Fibroblast of gingiva (primary cell): ENCODE measurements around the gene WSB2.
"Not testable (repeated sequence)": the region's sequence is repeated elsewhere in the genome, so short reads cannot be mapped to it uniquely, and the experiment has no call there.

Experiments used
- DNase-seq: peaks from one replicate; pipeline ENCODE4 v3.0.0-alpha.2; 2011; ENCODE audit warnings: low read depth

Gene WSB2

GRCh38 chr12:118061011-118061872, at the start of gene WSB2:
Gene WSB2, minus strand, starts transcription at chr12:118061179. Its CDS starts 131 bp downstream, at chr12:118061048.
- DNase-seq: peak; percentile 56

GRCh38 chr12:118109088-118109487, 48.1 kb upstream of the WSB2 start:
- DNase-seq: no peak

- DNase-seq: no peak
Measured at GRCh38 chr12:118107694-118108093, 46.7 kb upstream of the WSB2 start.

- no peak for DNase-seq
Measured at GRCh38 chr12:118107011-118107410, 46.0 kb upstream of the WSB2 start.

GRCh38 chr12:118103601-118104382, 42.8 kb upstream of the WSB2 start, which contains the start of gene VSIG10:
Gene VSIG10, minus strand, starts transcription at chr12:118104011. Its CDS starts 340 bp downstream, at chr12:118103671.
- peak; percentile 76 for DNase-seq

- no peak for DNase-seq
Measured at GRCh38 chr12:118103201-118103600, 42.2 kb upstream of the WSB2 start.

GRCh38 chr12:118102609-118103008, 41.6 kb upstream of the WSB2 start:
- no peak for DNase-seq

GRCh38 chr12:118102070-118102469, 41.1 kb upstream of the WSB2 start:
- no peak for DNase-seq

GRCh38 chr12:118101051-118101450, 40.1 kb upstream of the WSB2 start:
- DNase-seq: no peak

GRCh38 chr12:118098911-118099671, 38.1 kb upstream of the WSB2 start:
- no peak for DNase-seq

- no peak for DNase-seq
Measured at GRCh38 chr12:118098401-118098800, 37.4 kb upstream of the WSB2 start.

- no peak for DNase-seq
Measured at GRCh38 chr12:118094039-118094438, 33.1 kb upstream of the WSB2 start.

- DNase-seq: no peak
Measured at GRCh38 chr12:118089782-118090181, 28.8 kb upstream of the WSB2 start.

GRCh38 chr12:118082161-118082560, 21.2 kb upstream of the WSB2 start:
- no peak for DNase-seq

GRCh38 chr12:118081521-118081920, 20.5 kb upstream of the WSB2 start:
- not testable (repeated sequence) for DNase-seq

GRCh38 chr12:118073768-118074167, 12.8 kb upstream of the WSB2 start:
- no peak for DNase-seq

- DNase-seq: no peak
Measured at GRCh38 chr12:118070650-118071049, 9.7 kb upstream of the WSB2 start.

GRCh38 chr12:118068445-118068844, 7.5 kb upstream of the WSB2 start:
- DNase-seq: no peak

GRCh38 chr12:118065380-118065779, 4.4 kb upstream of the WSB2 start:
- no peak for DNase-seq

- DNase-seq: no peak
Measured at GRCh38 chr12:118064608-118065007, 3.6 kb upstream of the WSB2 start.

- DNase-seq: peak; percentile 34
Measured at GRCh38 chr12:118063576-118064391, 2.8 kb upstream of the WSB2 start.
